H9 (cell line): ENCODE measurements around the gene PRDM11. TPM values are rescaled to one million over a fixed set of nuclear protein-coding genes. Genes with fewer than 3 reads are reported as not detected.

Source experiments
- DNase-seq: peaks from one replicate; pipeline ENCODE4 v3.0.0-alpha.2; 2017
- H2AFZ ChIP-seq: one replicate; pipeline ENCODE4 v1.6.1; 2013; ENCODE audit warnings: mild to moderate bottlenecking, low read length, control low read depth, moderate library complexity
- H2AK5ac ChIP-seq: 2 replicates; pipeline ENCODE4 v1.6.1; 2013; ENCODE audit warnings: low read length, control low read depth, mixed read lengths; ENCODE audit not compliant: insufficient read length
- H2BK120ac ChIP-seq: one replicate; pipeline ENCODE4 v1.6.1; 2013; ENCODE audit warnings: low read depth, mild to moderate bottlenecking, low read length, control low read depth, inconsistent platforms; ENCODE audit not compliant: poor library complexity, severe bottlenecking
- H2BK12ac ChIP-seq: 2 replicates; pipeline ENCODE4 v1.6.1; 2013; ENCODE audit warnings: low read length, control low read depth, mixed read lengths, low read depth; ENCODE audit not compliant: insufficient read length
- H2BK15ac ChIP-seq: 2 replicates; pipeline ENCODE4 v1.6.1; 2013; ENCODE audit warnings: low read depth, low read length, control low read depth
- H2BK20ac ChIP-seq: one replicate; pipeline ENCODE4 v1.6.1; 2013; ENCODE audit warnings: low read depth, mild to moderate bottlenecking, low read length, control low read depth, inconsistent platforms; ENCODE audit not compliant: poor library complexity, severe bottlenecking
- H2BK5ac ChIP-seq: 2 replicates; pipeline ENCODE4 v1.6.1; 2013; ENCODE audit warnings: low read length, control low read depth, mixed read lengths; ENCODE audit not compliant: insufficient read length
- H3K14ac ChIP-seq: 2 replicates; pipeline ENCODE4 v1.6.1; 2013; ENCODE audit warnings: low read length, control low read depth; ENCODE audit not compliant: insufficient read depth
- H3K18ac ChIP-seq: 2 replicates; pipeline ENCODE4 v1.6.1; 2013; ENCODE audit warnings: low read depth, mild to moderate bottlenecking, mixed read lengths, low read length, control low read depth; ENCODE audit not compliant: insufficient read length
- H3K23ac ChIP-seq: 2 replicates; pipeline ENCODE4 v1.6.1; 2013; ENCODE audit warnings: low read length, control low read depth, mixed read lengths, low read depth; ENCODE audit not compliant: insufficient read length
- H3K23me2 ChIP-seq: 2 replicates; pipeline ENCODE4 v1.6.1; 2013; ENCODE audit warnings: low read depth, mild to moderate bottlenecking, mixed read lengths, low read length, control low read depth; ENCODE audit not compliant: insufficient read length, poor library complexity, severe bottlenecking
- H3K27ac ChIP-seq: 2 replicates; pipeline ENCODE4 v1.5.1; 2013; ENCODE audit warnings: low read length, control low read depth, mixed read lengths, low read depth; ENCODE audit not compliant: insufficient read length
- H3K27me3 ChIP-seq: 2 replicates; pipeline ENCODE4 v1.6.1; 2013; ENCODE audit warnings: low read length, control low read depth, inconsistent platforms; ENCODE audit not compliant: insufficient read depth
- H3K4ac ChIP-seq: 2 replicates; pipeline ENCODE4 v1.6.1; 2013; ENCODE audit warnings: low read depth, mild to moderate bottlenecking, control low read depth, inconsistent platforms, low read length, moderate library complexity
- H3K4me1 ChIP-seq: 2 replicates; pipeline ENCODE4 v1.6.1; 2013; ENCODE audit warnings: low read length, control low read depth, inconsistent platforms; ENCODE audit not compliant: insufficient read depth
- H3K4me2 ChIP-seq: 2 replicates; pipeline ENCODE4 v1.6.1; 2013; ENCODE audit warnings: low read length, control low read depth, mixed read lengths; ENCODE audit not compliant: insufficient read length, insufficient read depth
- H3K56ac ChIP-seq: 2 replicates; pipeline ENCODE4 v1.6.1; 2013; ENCODE audit warnings: low read depth, mild to moderate bottlenecking, mixed read lengths, low read length, control low read depth; ENCODE audit not compliant: insufficient read length
- H3K79me1 ChIP-seq: 2 replicates; pipeline ENCODE4 v1.6.1; 2013; ENCODE audit warnings: low read depth, mild to moderate bottlenecking, moderate library complexity, low read length, control low read depth, inconsistent platforms; ENCODE audit not compliant: insufficient read depth, poor library complexity, severe bottlenecking
- H3K79me2 ChIP-seq: 2 replicates; pipeline ENCODE4 v1.6.1; 2013; ENCODE audit warnings: low read length, control low read depth, inconsistent platforms; ENCODE audit not compliant: insufficient read depth
- H3K9ac ChIP-seq: 2 replicates; pipeline ENCODE4 v1.6.1; 2013; ENCODE audit warnings: low read length, control low read depth, mixed read lengths; ENCODE audit not compliant: insufficient read length; ENCODE audit errors: extremely low read depth
- H3K9me3 ChIP-seq: one replicate; pipeline ENCODE4 v1.6.1; 2013; ENCODE audit warnings: low read depth, low read length, inconsistent platforms; ENCODE audit not compliant: control insufficient read depth
- H3T11ph ChIP-seq: one replicate; pipeline ENCODE4 v1.6.1; 2013; ENCODE audit warnings: mild to moderate bottlenecking, low read length, control low read depth, inconsistent platforms
- H4K20me1 ChIP-seq: one replicate; pipeline ENCODE4 v1.6.1; 2013; ENCODE audit not compliant: control insufficient read depth, insufficient read length, insufficient read depth
- H4K5ac ChIP-seq: 2 replicates; pipeline ENCODE4 v1.6.1; 2013; ENCODE audit warnings: low read depth, mild to moderate bottlenecking, mixed read lengths, low read length, control low read depth; ENCODE audit not compliant: insufficient read length
- H4K8ac ChIP-seq: replicated peaks from 2 replicates; pipeline ENCODE4 v1.6.1; 2013; ENCODE audit warnings: low read length, control low read depth, mixed read lengths, low read depth; ENCODE audit not compliant: insufficient read length
- H4K91ac ChIP-seq: 2 replicates; pipeline ENCODE4 v1.6.1; 2013; ENCODE audit warnings: low read depth, mild to moderate bottlenecking, moderate library complexity, mixed read lengths, low read length, control low read depth; ENCODE audit not compliant: insufficient read length
- H3K27ac Mint-ChIP-seq, 3 experiments: 2 replicates in 2 of 3; 3 replicates in 1 of 3; pipeline ENCODE4 v1.8.0; 2020 to 2021; ENCODE audit warnings: mixed read lengths in 3 of 3, mild to moderate bottlenecking in 1 of 3, moderate library complexity in 1 of 3
- H3K27me3 Mint-ChIP-seq: 2 replicates; pipeline ENCODE4 v1.8.0; 2021; ENCODE audit warnings: low read depth, mild to moderate bottlenecking, moderate library complexity, mixed read lengths
- H3K36me3 Mint-ChIP-seq, 3 experiments: 2 replicates in 2 of 3; 3 replicates in 1 of 3; pipeline ENCODE4 v1.8.0; 2020 to 2021; ENCODE audit warnings: low read depth in 3 of 3, mixed read lengths in 3 of 3; ENCODE audit not compliant: insufficient read depth in 1 of 3
- H3K4me1 Mint-ChIP-seq, 2 experiments: 2 replicates each; pipeline ENCODE4 v1.8.0; 2020; ENCODE audit warnings: mixed read lengths in 2 of 2
- H3K4me3 Mint-ChIP-seq, 2 experiments: 2 replicates in 1 of 2; 3 replicates in 1 of 2; pipeline ENCODE4 v1.8.0; 2020 to 2021; ENCODE audit warnings: mild to moderate bottlenecking in 2 of 2, mixed read lengths in 2 of 2, moderate library complexity in 1 of 2
- H3K9me3 Mint-ChIP-seq, 2 experiments: 2 replicates in 1 of 2; 3 replicates in 1 of 2; pipeline ENCODE4 v1.8.0; 2020; ENCODE audit warnings: mild to moderate bottlenecking in 2 of 2, mixed read lengths in 2 of 2, moderate library complexity in 1 of 2
- CTCF ChIP-seq: fragments of 200-600 bp; sonication (generic); conservative IDR thresholded peaks from 3 replicates; pipeline ENCODE4 v1.8.0; 2021; ENCODE audit warnings: antibody characterized with exemption, mild to moderate bottlenecking
- WGBS: extraction: QIAGEN DNeasy Blood & Tissue Kit; methylation state at CpG from one replicate; pipeline ENCODE4 v1.1.7; 2013; ENCODE audit warnings: missing lambda C conversion rate, low lambda C conversion rate, mixed read lengths; ENCODE audit not compliant: insufficient read length; ENCODE audit errors: extremely low coverage; 5-methylcytosine and 5-hydroxymethylcytosine counted together
- total RNA-seq: library from RNA; stranded (reverse); gene quantifications from 2 replicates; pipeline ENCODE4 v1.2.1, GENCODE V29; 2021

PRDM11 gene
- total RNA-seq, 1 experiment from 2014 or later: 11.5 TPM

- no peak overlapping the region for H3K4me2 ChIP-seq
- no peak overlapping the region for H3K27ac ChIP-seq
- no CpG with 5 or more reads among the region's 1 CpG for WGBS
Measured at GRCh38 chr11:45176996-45177395, 30.6 kb downstream of the PRDM11 start.

More at GRCh38 chr11:45176996-45177395, 30.6 kb downstream of the PRDM11 start:
- DNase-seq: no peak
- Histone ChIP-seq H4K91ac (no peak overlapping the region), H4K5ac (no peak overlapping the region), H3K4me1 (no peaks in the 10 kb centered on the region; the same call in 1 of the 2 replicates), H3K4ac (no peak overlapping the region), H3K14ac (no peak overlapping the region; the same call in 1 of the 2 replicates), H3T11ph (no peak overlapping the region), H3K56ac (no peak overlapping the region), H3K79me1 (no peaks in the 10 kb centered on the region), H2BK120ac (no peak overlapping the region), H2AFZ (no peak overlapping the region), H2BK5ac (no peak overlapping the region), H2BK12ac (no peak overlapping the region), H3K18ac (no peak overlapping the region), H3K79me2 (no peaks in the 10 kb centered on the region), H2BK20ac (no peak overlapping the region), H3K23me2 (no peaks in the 10 kb centered on the region), H3K9me3 (no peaks in the 10 kb centered on the region), H4K20me1 (no peaks in the 10 kb centered on the region), H3K27me3 (no peaks in the 10 kb centered on the region), H4K8ac (no peak overlapping the region), H3K23ac (no peak overlapping the region), H2BK15ac (no peak overlapping the region), H3K9ac (no peak overlapping the region), H2AK5ac (no peak overlapping the region)
- H3K4me1 Mint-ChIP-seq: peaks cover 11% of the 10 kb centered on the region in 2 experiments
- H3K36me3 Mint-ChIP-seq: 0 out of 7 replicates have a peak, but pooled peaks cover 0 to 2% (median 0%) of the 10 kb centered on the region in 3 experiments
- peaks cover 22% of the 10 kb centered on the region for H3K27me3 Mint-ChIP-seq
- H3K9me3 Mint-ChIP-seq: no peaks in the 10 kb centered on the region
- H3K4me3 Mint-ChIP-seq: no peak overlapping the region
- TF ChIP-seq CTCF: no peak
- H3K27ac Mint-ChIP-seq: no peak overlapping the region
